Posterior cingulate gyrus (tissue), 11 donors: Measurements from ENCODE around the gene SDK2.
A peak's percentile ranks its signal among the peaks of the same experiment; 100 is the strongest.

Experiments
- DNase-seq, 10 donors: peaks; one replicate each; pipeline versions ENCODE4 v3.0.0 to v3.0.0-alpha.2; 2020 to 2021; ENCODE audit warnings: mixed read lengths in 3 of 10
- intact Hi-C: fragments of 100-400 bp; cut with DNase I; formaldehyde crosslinking; loops from one replicate; pipeline ENCODE4 v1.15.1; 2023

The SDK2 gene, protein sequence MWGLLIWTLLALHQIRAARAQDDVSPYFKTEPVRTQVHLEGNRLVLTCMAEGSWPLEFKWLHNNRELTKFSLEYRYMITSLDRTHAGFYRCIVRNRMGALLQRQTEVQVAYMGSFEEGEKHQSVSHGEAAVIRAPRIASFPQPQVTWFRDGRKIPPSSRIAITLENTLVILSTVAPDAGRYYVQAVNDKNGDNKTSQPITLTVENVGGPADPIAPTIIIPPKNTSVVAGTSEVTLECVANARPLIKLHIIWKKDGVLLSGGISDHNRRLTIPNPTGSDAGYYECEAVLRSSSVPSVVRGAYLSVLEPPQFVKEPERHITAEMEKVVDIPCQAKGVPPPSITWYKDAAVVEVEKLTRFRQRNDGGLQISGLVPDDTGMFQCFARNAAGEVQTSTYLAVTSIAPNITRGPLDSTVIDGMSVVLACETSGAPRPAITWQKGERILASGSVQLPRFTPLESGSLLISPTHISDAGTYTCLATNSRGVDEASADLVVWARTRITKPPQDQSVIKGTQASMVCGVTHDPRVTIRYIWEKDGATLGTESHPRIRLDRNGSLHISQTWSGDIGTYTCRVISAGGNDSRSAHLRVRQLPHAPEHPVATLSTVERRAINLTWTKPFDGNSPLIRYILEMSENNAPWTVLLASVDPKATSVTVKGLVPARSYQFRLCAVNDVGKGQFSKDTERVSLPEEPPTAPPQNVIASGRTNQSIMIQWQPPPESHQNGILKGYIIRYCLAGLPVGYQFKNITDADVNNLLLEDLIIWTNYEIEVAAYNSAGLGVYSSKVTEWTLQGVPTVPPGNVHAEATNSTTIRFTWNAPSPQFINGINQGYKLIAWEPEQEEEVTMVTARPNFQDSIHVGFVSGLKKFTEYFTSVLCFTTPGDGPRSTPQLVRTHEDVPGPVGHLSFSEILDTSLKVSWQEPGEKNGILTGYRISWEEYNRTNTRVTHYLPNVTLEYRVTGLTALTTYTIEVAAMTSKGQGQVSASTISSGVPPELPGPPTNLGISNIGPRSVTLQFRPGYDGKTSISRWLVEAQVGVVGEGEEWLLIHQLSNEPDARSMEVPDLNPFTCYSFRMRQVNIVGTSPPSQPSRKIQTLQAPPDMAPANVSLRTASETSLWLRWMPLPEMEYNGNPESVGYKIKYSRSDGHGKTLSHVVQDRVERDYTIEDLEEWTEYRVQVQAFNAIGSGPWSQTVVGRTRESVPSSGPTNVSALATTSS (N-terminal part only)

DNA sequence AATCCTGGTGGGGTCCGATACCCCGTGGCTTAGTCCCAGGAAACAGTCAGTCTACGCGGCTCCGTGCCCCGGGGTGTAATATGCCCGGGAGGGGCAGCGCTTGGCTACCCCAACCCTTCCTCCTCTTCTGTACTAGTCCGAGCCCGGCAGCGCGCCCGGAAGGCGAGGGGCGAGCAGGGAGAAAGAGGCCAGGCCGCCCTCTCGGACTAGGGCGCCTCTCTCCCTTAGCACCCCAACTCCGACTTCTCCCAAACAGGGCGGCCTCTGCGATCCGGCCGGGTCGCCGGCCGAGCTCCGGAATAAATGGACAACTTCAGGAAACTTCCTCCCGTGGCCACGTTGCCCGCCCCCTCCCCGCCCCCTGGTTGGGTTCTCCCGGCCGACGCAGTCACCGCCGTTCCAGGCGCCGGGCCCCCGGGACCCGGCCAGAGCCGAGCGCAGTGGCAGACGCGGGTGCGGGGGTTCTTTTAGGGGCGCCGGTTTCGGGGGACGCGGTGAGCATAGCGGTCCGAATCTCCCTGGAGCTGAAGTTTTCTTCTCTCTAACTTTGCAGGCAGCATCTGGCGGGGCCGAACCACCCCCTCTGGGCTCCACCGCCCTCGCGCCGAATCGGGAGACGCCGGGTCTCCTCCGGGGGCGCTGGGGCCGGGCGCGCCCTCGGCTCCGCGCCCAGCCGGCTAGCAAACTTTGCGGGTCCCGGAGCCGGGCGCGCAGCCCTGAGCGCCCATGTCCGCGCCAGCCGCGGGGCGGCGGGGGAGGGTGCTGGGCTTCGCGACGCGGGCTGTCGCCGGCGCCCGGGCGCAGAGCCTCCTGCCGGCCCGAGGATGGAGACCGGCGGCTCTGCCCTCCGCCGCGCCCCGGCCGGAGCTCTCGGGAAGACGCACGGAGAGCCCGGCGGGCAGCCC lies at the start of gene SDK2:
Gene SDK2, minus strand, starts transcription at position 301 of the 905 bp plus-strand sequence. CDS start 357 bp downstream, outside the sequence.
- peak in 1 of 10 donors; percentile 79 for DNase-seq
- intact Hi-C loops: loop anchor here (5.0 to 10.0 kb wide), 6 partner anchors 68 to 530 kb away; no protein-coding TSS in a partner anchor

DNA sequence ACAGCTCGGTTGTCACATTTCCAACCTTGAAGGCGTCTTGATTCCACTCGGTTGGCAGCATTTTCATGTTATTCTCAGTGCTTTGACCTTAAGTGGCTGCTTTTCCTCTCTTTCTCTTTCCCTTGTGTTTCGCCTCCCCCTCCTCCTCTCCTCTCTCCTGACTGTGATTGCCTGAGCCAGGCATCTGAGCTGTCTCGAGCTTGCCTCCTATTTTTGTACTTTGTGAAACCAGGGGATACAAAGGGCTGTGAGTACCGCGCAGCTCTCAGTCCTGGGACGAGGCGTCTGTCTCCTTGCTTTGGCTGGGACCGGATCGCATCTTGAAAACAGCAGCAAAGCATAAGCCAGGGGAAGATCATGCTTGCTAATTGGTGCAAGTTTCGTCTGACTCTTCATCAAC lies 48.8 kb upstream of the SDK2 start:
- DNase-seq: peak in 1 of 10 donors; percentile 27
- intact Hi-C loops: no loop called here

DNA sequence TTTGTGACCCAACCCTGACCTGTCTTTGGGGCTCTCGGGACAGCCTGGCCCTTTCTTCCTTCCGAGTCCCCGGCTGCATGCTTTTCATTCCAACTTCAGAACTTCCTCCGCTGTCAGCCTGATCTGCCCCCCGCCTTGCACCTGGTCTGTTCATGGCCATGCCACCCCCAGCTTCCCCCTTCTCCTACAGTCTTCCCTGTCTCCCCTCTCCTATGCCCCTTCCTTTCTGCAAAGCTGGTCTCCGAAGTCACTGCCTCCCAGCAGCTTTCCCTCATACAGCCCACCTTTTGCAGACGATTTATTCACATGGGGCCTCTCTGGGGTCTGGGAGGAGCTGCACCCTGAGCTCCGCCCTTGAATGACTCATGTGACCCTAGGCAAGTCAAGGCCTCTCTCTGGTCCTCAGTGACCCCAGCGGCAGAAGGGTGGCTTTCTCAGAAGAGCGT lies 47.1 kb upstream of the SDK2 start:
- no peak for DNase-seq
- intact Hi-C loops: no loop called here

DNA sequence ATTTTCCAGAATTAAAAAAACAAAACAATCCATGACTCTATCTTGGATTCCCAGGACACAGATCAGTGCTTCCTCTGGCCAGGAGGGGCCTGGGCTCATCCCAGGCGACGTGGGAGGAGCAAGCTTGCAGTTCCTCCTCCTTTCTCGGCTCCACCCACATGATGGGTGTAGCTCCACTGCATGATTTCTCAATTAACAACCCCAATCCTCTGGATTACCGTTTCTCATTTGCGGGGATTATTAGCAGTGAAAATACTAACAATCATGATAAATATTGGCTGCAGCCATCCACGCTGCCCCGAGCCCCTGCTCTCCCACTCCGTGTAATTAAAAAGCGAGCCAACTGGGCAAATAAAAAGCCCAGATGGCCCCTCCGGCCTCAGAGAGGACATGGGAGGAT lies 46.4 kb upstream of the SDK2 start:
- no peak for DNase-seq
- intact Hi-C loops: no loop called here

DNA sequence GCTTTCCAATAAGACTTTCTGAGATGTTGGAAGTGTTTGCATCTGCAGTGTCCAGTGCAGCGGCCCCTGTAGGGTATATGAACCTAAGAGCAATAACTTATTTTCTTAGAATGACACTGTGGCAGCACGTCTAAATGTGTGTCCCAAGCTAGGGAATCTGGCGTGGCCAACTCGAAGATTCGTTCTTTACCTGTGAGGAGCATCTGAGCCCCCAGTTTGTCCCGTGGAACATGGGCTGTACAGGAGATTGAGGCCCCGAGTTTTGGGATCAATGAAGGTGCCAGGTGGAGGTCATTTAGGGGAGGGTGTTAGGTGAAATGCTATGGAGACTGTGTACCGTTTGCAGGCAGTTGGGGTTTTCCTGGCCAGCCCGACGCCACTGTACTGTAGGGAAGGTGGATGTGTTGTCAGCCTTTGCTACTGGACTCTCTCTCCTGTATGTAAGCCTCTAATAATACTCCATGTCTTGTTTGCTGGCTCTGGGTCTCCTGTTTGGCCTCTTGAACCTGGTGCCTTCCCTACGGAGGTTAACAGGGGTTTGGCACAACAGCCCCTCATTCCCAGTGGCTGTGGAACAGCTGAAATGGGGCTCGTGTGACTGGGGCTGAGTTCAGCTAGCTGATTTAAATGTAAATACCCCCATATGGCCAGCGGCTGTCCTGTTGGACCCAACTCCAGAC lies 45.5 kb upstream of the SDK2 start:
- intact Hi-C loops: no loop called here
- DNase-seq: no peak

DNA sequence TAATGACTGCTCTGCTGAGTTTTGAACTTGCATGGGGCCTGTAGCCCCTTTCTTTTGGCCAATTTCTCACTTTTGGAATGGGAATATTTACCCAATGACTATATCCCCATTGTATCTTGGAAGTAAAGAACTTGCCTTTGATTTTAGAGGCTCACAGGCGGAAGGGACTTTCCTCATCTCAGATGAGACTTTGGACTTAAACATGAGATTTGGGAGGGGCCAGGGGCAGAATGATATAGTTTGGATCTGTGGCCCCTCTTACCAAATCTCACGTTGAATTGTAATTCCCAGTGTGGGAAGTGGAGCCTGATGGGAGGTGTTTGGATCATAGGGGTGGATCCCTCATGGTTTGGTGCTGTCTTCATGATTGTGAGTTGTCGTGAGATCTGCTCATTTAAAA lies 42.7 kb upstream of the SDK2 start:
- no peak for DNase-seq
- intact Hi-C loops: no loop called here

DNA sequence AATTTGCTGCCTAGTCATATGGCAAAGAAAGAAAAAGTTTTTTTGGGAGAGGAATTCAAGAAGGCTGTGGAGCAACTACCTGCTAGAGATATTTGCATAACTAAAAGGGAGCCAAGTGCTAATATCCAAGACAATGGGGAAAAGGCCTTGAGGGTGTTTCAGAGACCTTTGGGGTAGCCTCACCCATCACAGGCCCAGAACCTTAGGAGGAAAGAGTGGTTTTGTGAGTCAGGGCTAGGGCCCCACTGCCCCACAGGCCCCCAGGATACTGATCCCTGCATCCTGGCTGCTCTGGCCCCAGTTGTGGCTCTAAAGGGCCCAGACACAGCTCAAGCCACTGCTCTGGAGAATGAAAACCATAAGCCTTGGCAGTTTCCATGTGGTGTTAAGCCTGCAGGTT lies 41.9 kb upstream of the SDK2 start:
- DNase-seq: no peak
- intact Hi-C loops: no loop called here

DNA sequence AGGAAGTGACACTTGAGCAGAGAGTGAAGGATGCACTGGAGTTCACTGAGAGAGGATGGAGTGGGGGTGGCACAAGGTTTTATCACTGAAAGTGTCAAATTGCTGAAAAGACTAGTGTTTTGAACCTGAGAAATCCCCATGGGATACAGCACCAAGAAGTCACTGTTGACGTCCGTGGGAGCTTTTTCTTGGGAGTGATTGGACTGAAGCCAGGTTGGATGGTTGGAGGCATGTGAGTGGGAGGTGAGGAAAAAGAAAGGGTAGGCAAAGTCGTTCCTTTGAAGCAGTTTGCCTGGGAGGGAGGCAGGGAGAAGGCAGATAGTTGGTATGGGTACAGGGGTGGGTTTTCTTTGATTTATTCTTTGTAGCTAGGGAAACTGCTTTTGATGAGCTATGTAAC lies 39.9 kb upstream of the SDK2 start:
- intact Hi-C loops: no loop called here
- no peak for DNase-seq

DNA sequence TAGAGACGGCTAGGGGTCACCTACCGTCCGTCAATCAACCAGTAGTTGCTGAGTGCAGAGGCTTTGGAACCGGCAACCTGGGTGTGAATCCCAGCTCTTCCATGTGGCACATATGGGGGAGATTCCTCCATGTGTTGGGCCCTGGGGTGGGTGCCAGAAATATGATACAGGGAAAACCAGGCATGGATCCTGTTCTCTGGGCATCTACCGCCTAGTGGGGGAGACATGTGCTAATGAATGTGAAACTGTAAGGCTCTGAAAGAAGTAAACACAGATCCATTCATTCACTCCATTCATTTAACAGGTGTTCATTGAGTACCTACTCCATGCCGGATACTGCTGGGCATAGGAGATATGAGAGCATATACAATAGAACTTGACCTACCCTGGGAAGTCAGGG lies 39.5 kb upstream of the SDK2 start:
- intact Hi-C loops: no loop called here
- DNase-seq: no peak

DNA sequence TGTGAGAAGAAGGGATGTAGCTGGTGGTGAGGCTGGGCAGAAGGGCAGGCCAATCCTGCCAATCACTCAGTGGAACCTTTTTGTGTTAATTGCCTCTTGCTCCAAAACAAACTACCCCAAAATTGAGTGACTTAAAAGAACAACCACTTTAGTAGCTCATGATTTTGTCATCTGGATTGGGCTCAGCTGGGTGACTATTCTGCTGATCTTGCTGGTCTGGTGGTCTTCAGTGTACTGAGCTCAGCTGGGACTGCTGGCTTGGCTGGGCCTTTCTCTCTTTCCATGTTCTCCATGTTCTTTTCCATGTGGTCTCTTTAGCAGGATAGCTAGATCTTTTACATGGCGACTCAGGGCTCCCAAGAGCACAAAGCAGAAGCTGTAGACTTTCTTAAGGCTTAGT lies 37.7 kb upstream of the SDK2 start:
- intact Hi-C loops: no loop called here
- DNase-seq: no peak

DNA sequence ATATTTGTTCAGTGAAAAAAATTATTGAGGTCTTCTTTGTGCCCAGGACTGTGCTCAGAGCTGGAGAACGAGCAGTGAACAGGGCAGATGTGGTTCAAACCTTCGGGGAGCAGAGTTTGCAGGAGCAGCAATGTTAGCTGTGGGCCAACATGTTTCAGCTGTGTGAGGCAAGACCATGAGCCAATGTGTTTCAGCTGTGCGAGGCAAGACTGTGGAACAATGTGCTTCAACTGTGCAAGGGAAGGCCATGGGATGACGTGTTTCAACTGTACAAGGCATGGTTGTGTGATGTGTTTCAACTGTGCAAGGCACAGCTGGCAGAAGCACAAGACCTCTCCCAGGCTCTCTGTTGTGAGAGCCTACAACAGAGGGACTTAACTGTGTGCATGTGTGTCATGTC lies 35.2 kb upstream of the SDK2 start:
- no peak for DNase-seq
- intact Hi-C loops: no loop called here

DNA sequence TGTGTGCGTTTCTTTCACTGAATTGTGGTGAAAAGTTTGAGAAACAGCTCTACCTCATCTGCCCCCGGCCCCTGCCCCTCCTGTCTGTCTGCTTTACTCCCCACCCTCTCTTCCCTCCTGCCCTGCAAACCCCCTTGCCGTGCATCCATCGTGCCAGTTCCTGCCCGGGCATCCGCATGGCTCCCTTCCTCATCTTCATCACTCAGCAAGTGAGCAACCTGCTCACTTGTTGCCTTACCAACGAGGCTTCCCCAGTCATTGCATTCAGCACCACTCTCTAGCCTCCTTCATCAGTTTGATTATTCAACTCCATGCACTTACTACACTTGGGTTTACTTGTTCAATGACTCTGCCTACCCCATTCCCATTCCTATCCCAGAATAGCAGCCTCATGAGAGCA lies 34.8 kb upstream of the SDK2 start:
- DNase-seq: no peak
- intact Hi-C loops: no loop called here

DNA sequence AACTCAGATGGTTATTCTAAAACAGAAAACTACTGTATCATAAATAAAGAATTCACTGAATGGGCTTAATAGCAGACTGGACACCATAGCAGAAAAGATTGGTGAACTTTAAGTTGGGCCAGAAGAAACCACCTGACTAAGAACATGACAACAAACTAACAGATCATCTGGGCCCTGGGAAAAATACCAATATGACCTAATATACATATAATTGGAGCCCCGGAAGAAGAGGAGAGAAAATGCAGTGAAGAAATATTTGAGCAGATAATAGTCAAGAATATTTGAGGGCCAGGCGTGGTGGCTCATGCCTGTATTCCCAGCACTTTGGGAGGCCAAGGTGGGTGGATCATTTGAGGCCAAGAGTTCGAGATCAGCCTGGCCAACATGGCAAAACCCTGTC lies 25.5 kb upstream of the SDK2 start:
- no peak for DNase-seq

DNA sequence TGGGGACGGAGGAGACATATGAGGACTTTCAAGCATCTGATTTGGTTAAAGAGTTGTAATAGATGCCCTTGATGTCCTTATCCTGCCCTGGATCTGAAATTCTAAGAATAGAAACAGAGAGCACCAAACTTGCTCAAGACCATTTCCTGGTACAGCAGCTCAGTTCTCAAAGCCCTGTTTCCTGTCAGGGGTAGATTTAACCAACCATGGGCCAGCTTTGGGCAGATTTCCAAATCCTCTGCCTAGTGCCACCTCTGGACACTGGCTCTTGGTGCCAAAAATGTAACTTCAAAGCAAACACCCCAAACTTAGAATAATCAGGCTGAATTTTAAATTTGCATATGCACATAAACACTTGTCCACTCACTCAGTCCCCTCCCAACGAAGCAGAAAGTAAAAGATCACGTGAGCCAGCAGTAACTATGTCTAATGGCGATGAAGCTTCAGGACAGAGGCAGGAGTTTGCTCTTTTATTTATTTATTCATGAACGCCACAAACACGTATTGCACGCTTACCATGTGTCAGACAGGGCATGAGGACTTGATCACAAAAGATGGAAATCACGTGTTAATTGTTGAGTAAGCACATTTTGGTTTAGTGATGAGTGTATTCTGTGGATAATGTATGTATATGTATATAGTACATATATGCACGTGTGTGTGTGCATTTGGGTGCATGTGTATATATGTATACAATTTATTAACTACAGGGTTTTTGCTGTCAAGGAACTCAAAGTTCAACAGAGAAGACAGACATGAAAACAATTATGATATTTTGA lies 23.1 kb upstream of the SDK2 start:
- no peak for DNase-seq
- intact Hi-C loops: no loop called here

More for the DNA sequence above, 25.5 kb upstream of the SDK2 start:
- intact Hi-C loops: no loop called here

DNA sequence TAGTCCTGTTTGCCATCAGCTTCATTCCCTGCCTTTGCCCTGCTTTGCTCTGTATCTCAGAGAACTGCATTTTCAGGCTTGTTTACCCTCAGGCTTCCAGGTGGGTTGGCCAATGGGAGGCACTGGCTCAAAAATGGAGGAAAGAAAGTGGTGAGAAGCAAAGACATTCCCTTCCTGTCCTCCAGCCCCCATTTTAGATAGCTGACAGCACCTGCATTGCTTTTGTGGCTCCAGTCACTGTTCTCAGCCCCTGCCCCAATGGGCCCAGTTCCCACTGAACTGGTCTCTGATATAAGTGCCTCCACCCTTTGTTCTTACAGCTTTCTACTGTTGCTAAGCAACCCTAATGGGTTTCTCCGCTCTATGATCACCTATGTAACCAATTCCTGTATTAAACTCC lies 19.4 kb upstream of the SDK2 start:
- intact Hi-C loops: no loop called here
- no peak for DNase-seq

DNA sequence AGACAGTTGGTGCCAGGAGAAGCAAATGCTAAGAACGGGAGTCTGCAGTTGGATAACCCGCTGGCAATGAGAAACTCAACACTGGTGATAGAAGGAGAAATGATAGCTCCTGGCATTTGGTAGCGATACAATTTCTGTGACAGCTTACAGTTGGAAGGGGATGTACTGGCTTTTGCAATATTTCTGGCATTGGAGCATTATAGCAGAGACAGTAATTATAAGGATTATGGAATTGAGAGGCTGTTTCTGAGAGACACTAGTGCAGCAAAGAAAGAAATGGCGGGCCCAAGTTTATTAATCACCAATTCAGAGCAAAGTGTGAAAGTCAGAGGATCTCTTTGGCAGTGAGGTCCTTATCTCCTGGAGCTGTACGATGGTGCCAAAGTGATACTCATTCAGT lies 16.1 kb upstream of the SDK2 start:
- intact Hi-C loops: no loop called here
- DNase-seq: no peak

DNA sequence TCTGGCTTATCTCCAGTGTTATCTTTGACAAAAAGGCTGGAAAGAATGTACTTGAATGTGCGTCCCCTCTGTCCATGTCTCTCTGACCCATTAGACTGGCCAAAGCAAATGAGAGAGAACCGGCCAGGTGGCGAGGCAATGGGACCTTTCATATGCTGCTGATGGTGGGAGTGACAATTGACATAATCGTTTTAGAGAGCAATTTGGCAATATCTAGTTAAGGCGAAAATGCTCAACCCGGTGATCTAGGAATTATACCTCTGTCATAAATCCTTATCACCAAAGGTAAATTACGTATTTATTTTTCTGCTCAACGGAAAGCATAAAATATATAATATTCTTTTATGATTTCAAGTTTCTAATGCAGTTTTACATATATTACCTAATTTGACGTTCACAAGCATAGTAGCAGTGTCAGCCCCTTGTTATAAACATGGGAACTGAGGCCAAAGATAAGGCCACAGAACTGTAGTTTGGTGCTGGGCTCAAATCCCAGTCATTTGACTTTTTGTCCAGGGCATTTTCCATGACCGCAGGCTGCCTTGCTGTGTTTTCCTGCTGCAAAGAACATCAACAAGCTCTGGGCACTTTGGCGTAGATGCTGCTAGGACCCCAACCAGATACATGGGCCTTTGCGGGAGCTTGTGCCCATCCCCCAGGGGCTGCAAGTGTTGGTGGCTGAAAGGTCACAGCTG lies 14.7 kb upstream of the SDK2 start:
- intact Hi-C loops: no loop called here

More for the DNA sequence above, 14.7 kb upstream of the SDK2 start:
- no peak for DNase-seq
